OCI-LY1 (cell line): ENCODE data around the gene CXCR6.

ENCODE experiments used
- H2AFZ ChIP-seq: fragments of 200-600 bp; sonication (generic), shearing (Covaris generic); 2 replicates; pipeline ENCODE4 v1.6.0; 2014; ENCODE audit warnings: antibody characterized with exemption, mild to moderate bottlenecking, low read length
- H3F3A ChIP-seq: fragments of 200-600 bp; sonication (generic), shearing (Covaris generic); 2 replicates; pipeline ENCODE4 v1.6.0; 2014; ENCODE audit warnings: mild to moderate bottlenecking, antibody characterized with exemption, low read length, moderate library complexity; ENCODE audit not compliant: insufficient read depth
- H3K27ac ChIP-seq: fragments of 200-600 bp; sonication (generic); 2 replicates; pipeline ENCODE4 v1.5.1; 2014; ENCODE audit warnings: low read length, mixed run types, mild to moderate bottlenecking, low read depth; ENCODE audit not compliant: poor library complexity, severe bottlenecking
- H3K27me3 ChIP-seq: fragments of 200-600 bp; sonication (generic); 2 replicates; pipeline ENCODE4 v1.6.0; 2014; ENCODE audit warnings: antibody characterized with exemption, mild to moderate bottlenecking, low read length, moderate library complexity; ENCODE audit not compliant: insufficient read depth
- H3K36me3 ChIP-seq: fragments of 200-600 bp; sonication (generic); 2 replicates; pipeline ENCODE4 v1.6.1; 2014; ENCODE audit warnings: mild to moderate bottlenecking, antibody characterized with exemption, low read length, moderate library complexity, mixed read lengths; ENCODE audit not compliant: insufficient read depth
- H3K4me1 ChIP-seq: fragments of 200-600 bp; sonication (generic); 2 replicates; pipeline ENCODE4 v1.5.1; 2014; ENCODE audit warnings: mild to moderate bottlenecking, low read length, moderate library complexity; ENCODE audit not compliant: insufficient read depth, severe bottlenecking
- H3K4me2 ChIP-seq: fragments of 200-600 bp; sonication (generic), shearing (Covaris generic); 2 replicates; pipeline ENCODE4 v1.6.1; 2014; ENCODE audit warnings: low read length
- H3K4me3 ChIP-seq: fragments of 200-600 bp; sonication (generic); 2 replicates; pipeline ENCODE4 v1.5.1; 2014; ENCODE audit warnings: low read length, low read depth, mild to moderate bottlenecking, mixed read lengths; ENCODE audit not compliant: poor library complexity, severe bottlenecking
- H3K79me2 ChIP-seq: fragments of 200-600 bp; shearing (Covaris generic); 2 replicates; pipeline ENCODE4 v1.6.1; 2016; ENCODE audit warnings: mixed run types, low read length, mixed read lengths; ENCODE audit not compliant: insufficient read depth
- H3K9ac ChIP-seq: fragments of 200-600 bp; sonication (generic), shearing (Covaris generic); 2 replicates; pipeline ENCODE4 v1.6.1; 2014; ENCODE audit warnings: mild to moderate bottlenecking, low read length, mixed read lengths
- H3K9me2 ChIP-seq: fragments of 200-600 bp; sonication (generic), shearing (Covaris generic); 2 replicates; pipeline ENCODE4 v1.6.1; 2014; ENCODE audit warnings: low read depth, mild to moderate bottlenecking, low read length, mixed read lengths
- H3K9me3 ChIP-seq: fragments of 200-600 bp; shearing (Covaris generic); 2 replicates; pipeline ENCODE4 v1.6.1; 2014; ENCODE audit warnings: low read length, mixed read lengths
- H4K20me1 ChIP-seq: fragments of 200-600 bp; sonication (generic), shearing (Covaris generic); 2 replicates; pipeline ENCODE4 v1.6.0; 2016; ENCODE audit warnings: mild to moderate bottlenecking, low read length; ENCODE audit not compliant: insufficient read depth
- CTCF ChIP-seq: fragments of 200-600 bp; sonication (generic), shearing (Covaris generic); IDR thresholded peaks from 2 replicates; pipeline ENCODE4 v1.5.1; 2017; ENCODE audit warnings: mild to moderate bottlenecking, antibody characterized with exemption, low read length, moderate library complexity, mixed read lengths
- EZH2 ChIP-seq: fragments of 200-600 bp; sonication (generic), shearing (Covaris generic); IDR thresholded peaks from 2 replicates; pipeline ENCODE4 v1.8.0; 2017; ENCODE audit warnings: borderline replicate concordance, mixed run types, mild to moderate bottlenecking, antibody characterized with exemption, low read length, moderate library complexity, mixed read lengths

CXCR6 gene

GRCh38 chr3:45965653-45966052 lies 22.4 kb downstream of the CXCR6 start:
- Histone ChIP-seq H2AFZ (no peak overlapping the region), H3K9ac (no peak overlapping the region), H3K4me3 (no peak overlapping the region), H3K4me2 (no peak overlapping the region), H3K4me1 (no peaks in the 10 kb centered on the region), H3K79me2 (no peaks in the 10 kb centered on the region), H3K9me2 (no peaks in the 10 kb centered on the region), H3K36me3 (peaks cover 97% of the 10 kb centered on the region), H3K27ac (no peak overlapping the region), H4K20me1 (no peaks in the 10 kb centered on the region), H3K27me3 (no peaks in the 10 kb centered on the region), H3F3A (no peaks in the 10 kb centered on the region), H3K9me3 (no peaks in the 10 kb centered on the region)
- no peak for TF ChIP-seq EZH2
- TF ChIP-seq CTCF: no peak

GRCh38 chr3:45966371-45966791 lies 23.1 kb downstream of the CXCR6 start:
- H3K4me2 ChIP-seq: no peak overlapping the region
- no peaks in the 10 kb centered on the region for H3K9me3 ChIP-seq
- H2AFZ ChIP-seq: no peak overlapping the region
- no peaks in the 10 kb centered on the region for H3K79me2 ChIP-seq
- H3F3A ChIP-seq: no peaks in the 10 kb centered on the region
- H3K9me2 ChIP-seq: no peaks in the 10 kb centered on the region
- H3K9ac ChIP-seq: no peak overlapping the region
- no peak overlapping the region for H3K27ac ChIP-seq
- no peaks in the 10 kb centered on the region for H4K20me1 ChIP-seq
- no peak overlapping the region for H3K4me3 ChIP-seq
- H3K36me3 ChIP-seq: peaks cover 94% of the 10 kb centered on the region
- H3K4me1 ChIP-seq: no peaks in the 10 kb centered on the region
- TF ChIP-seq CTCF (no peak), EZH2 (no peak)
- no peaks in the 10 kb centered on the region for H3K27me3 ChIP-seq

GRCh38 chr3:45966950-45967640 lies 23.8 kb downstream of the CXCR6 start:
- H3K4me2 ChIP-seq: no peak overlapping the region
- no peaks in the 10 kb centered on the region for H4K20me1 ChIP-seq
- no peak overlapping the region for H3K9ac ChIP-seq
- H2AFZ ChIP-seq: no peak overlapping the region
- H3K36me3 ChIP-seq: peaks cover 94% of the 10 kb centered on the region
- H3F3A ChIP-seq: no peaks in the 10 kb centered on the region
- H3K9me3 ChIP-seq: no peaks in the 10 kb centered on the region
- no peak overlapping the region for H3K4me3 ChIP-seq
- H3K79me2 ChIP-seq: no peaks in the 10 kb centered on the region
- H3K4me1 ChIP-seq: peaks cover under 1% of the 10 kb centered on the region
- no peak for TF ChIP-seq CTCF
- no peak for TF ChIP-seq EZH2
- no peaks in the 10 kb centered on the region for H3K9me2 ChIP-seq
- no peak overlapping the region for H3K27ac ChIP-seq
- no peaks in the 10 kb centered on the region for H3K27me3 ChIP-seq
